Thoracic aorta (tissue), 2 donors: ENCODE measurements around the gene ATL2. TPM values are rescaled to one million over a fixed set of nuclear protein-coding genes. Genes with fewer than 3 reads are reported as not detected.

Source experiments
- ATAC-seq: fragments of 150-250 bp; one replicate; pipeline ENCODE4 v1.8.0; 2017; ENCODE audit warnings: low read depth; ENCODE audit not compliant: insufficient number of reproducible peaks, low FRiP score
- DNase-seq: peaks from one replicate; pipeline ENCODE4 v3.0.0-alpha.2; 2020; ENCODE audit warnings: low spot score
- H3K27ac ChIP-seq, 2 donors: fragments of 200-600 bp; sonication (generic); 1 replicate in 1 of 2; 2 replicates in 1 of 2; pipeline ENCODE4 v1.5.1; 2016; ENCODE audit warnings: mild to moderate bottlenecking in 2 of 2, moderate library complexity in 2 of 2
- H3K27me3 ChIP-seq: fragments of 200-600 bp; sonication (generic); replicated peaks from 2 replicates; pipeline ENCODE4 v1.6.0; 2016; ENCODE audit warnings: mild to moderate bottlenecking; ENCODE audit not compliant: insufficient read depth
- H3K36me3 ChIP-seq: fragments of 200-600 bp; sonication (generic); one replicate; pipeline ENCODE4 v1.5.1; 2016
- H3K4me1 ChIP-seq, 2 donors: fragments of 200-600 bp; sonication (generic); 1 replicate in 1 of 2; 2 replicates in 1 of 2; pipeline versions ENCODE4 v1.5.1 to v1.6.0; 2016; ENCODE audit warnings: low read depth in 2 of 2, mild to moderate bottlenecking in 1 of 2; ENCODE audit not compliant: control insufficient read depth in 1 of 2
- H3K4me3 ChIP-seq: fragments of 200-600 bp; sonication (generic); 2 replicates; pipeline ENCODE4 v1.5.1; 2016; ENCODE audit warnings: mild to moderate bottlenecking
- H3K9me3 ChIP-seq: fragments of 200-600 bp; sonication (generic); 2 replicates; pipeline ENCODE4 v1.5.1; 2016
- total RNA-seq, 2 donors: library from RNA; depleted of rRNA; stranded (reverse); fragments of >200 nt; gene quantifications; one replicate each; pipeline versions ENCODE4 v1.1.0 to v1.2.3, GENCODE V29; 2016
- TF ChIP-seq, protein P1 (sequence below): fragments of 200-600 bp; sonication (generic); IDR thresholded peaks from one replicate; pipeline ENCODE4 v1.5.1; 2019; ENCODE audit warnings: antibody characterized with exemption

ATL2 gene
- total RNA-seq, 2 donors from 2014 or later = 22.7 to 71.0 TPM

DNA sequence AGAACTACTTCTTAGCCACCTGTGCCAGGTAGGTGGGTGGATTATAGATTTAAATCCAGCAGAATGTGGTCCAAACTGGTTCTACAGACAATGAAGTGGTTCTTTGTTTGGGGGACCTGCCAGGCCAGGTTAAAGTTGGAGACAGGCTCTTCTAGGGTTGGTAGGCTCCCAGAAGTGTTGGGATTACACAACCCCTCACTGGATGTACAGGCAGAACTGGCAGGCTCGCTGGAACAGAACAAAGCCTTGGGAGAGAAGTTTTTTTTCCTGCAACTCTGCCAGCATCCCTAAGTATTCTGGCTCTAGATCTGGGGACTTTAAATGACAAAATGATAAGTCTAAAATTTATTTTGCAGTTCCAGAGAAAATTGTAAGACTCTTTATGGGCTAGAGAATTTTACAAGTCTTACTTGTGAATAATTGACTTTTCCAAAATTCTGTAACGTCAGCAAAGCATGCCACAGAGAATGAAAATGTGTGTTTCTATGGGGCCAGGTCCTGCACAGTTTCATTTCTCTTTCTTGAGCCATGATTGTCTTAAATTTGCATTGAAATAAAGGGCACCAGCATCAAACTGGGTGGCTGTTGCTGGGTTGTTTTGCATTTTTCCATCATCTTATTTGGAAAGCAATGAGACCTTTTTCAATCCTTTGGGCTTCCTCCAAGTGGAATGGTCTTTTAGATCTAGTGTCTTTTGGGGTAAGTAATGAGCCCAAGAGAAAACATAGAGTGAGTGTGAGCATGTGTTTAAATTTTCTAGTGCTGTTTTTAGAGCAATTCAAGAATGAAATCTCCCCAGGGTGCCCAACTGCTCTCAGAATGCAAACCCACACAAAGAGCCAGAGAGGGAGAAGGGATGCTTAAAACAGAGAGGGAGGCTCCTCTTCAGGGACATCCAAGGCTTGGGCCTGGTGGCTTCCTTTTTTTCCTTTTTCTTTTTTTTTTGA is 32.4 kb upstream of the ATL2 start:
- H3K27ac ChIP-seq = no peak overlapping the region
- H3K4me3 ChIP-seq = no peak overlapping the region
- ATAC-seq (no peak), DNase-seq (no peak)
- TF ChIP-seq, protein P1, sequence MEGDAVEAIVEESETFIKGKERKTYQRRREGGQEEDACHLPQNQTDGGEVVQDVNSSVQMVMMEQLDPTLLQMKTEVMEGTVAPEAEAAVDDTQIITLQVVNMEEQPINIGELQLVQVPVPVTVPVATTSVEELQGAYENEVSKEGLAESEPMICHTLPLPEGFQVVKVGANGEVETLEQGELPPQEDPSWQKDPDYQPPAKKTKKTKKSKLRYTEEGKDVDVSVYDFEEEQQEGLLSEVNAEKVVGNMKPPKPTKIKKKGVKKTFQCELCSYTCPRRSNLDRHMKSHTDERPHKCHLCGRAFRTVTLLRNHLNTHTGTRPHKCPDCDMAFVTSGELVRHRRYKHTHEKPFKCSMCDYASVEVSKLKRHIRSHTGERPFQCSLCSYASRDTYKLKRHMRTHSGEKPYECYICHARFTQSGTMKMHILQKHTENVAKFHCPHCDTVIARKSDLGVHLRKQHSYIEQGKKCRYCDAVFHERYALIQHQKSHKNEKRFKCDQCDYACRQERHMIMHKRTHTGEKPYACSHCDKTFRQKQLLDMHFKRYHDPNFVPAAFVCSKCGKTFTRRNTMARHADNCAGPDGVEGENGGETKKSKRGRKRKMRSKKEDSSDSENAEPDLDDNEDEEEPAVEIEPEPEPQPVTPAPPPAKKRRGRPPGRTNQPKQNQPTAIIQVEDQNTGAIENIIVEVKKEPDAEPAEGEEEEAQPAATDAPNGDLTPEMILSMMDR = no peak
- H3K9me3 ChIP-seq = peaks cover 7% of the 10 kb centered on the region
- no peaks in the 10 kb centered on the region for H3K27me3 ChIP-seq
- H3K36me3 ChIP-seq = no peaks in the 10 kb centered on the region
- peaks cover 8 to 19% of the 10 kb centered on the region in 2 donors for H3K4me1 ChIP-seq

DNA sequence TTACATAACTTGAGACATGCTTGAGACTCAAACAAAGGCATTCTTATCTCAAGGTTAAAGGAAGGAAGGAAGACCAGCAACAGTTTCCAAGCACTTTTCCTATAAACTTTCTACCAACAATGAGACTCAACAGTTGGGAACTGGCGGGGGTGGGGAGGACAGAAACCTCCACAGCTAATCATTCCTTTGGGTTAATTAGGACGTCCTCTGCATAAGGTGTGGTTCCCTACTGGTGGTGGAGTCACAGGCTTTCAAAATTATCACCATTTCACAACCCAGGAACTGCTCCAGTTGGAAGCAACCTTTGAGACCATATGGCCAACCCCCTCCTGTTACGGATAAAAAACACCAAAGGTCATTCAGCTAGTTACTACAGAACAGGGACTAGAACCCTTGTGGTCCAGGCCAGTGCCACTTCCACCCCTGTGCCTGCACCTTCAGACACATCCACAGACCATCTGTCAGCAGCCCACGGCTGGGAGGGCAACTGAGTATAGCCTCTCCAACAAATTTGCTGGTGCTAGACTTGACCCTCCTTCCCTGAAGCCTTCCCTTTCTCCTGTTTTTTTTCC is 30.1 kb upstream of the ATL2 start:
- ATAC-seq = no peak
- H3K27me3 ChIP-seq = no peaks in the 10 kb centered on the region
- no peaks in the 10 kb centered on the region for H3K9me3 ChIP-seq
- no peak overlapping the region for H3K27ac ChIP-seq
- TF ChIP-seq, protein P1 = no peak
- no peaks in the 10 kb centered on the region for H3K36me3 ChIP-seq
- peaks cover 8 to 19% of the 10 kb centered on the region in 2 donors for H3K4me1 ChIP-seq
- H3K4me3 ChIP-seq = no peak overlapping the region
- DNase-seq = no peak

DNA sequence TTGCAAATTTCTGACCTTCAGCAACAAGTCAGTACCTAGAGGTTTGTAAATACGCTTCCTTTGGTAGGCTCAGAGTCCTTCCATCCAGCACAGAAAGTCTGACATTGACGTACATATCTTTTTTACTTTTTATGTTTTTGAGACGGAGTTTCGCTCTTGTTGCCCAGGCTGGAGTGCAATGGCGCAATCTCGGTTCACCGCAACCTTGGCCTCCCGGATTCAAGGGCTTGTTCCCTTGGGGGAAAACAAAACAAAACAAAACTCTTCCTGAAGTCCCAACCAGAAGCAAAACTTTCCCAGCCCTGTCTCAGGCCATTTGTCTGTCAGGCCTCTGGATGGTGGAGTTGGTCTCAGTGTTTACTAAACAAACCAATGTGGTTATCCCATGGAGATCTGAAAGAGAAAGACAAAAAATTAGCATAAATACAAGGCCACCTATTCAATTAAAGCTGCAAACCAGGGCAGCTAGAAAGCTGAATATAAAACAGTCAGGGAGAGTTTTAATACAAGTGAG is 29.6 kb upstream of the ATL2 start:
- no peaks in the 10 kb centered on the region for H3K27me3 ChIP-seq
- DNase-seq (no peak), ATAC-seq (no peak)
- no peaks in the 10 kb centered on the region for H3K9me3 ChIP-seq
- peaks cover 8 to 19% of the 10 kb centered on the region in 2 donors for H3K4me1 ChIP-seq
- TF ChIP-seq, protein P1 = no peak
- no peaks in the 10 kb centered on the region for H3K36me3 ChIP-seq
- no peak overlapping the region for H3K4me3 ChIP-seq
- H3K27ac ChIP-seq = no peak overlapping the region

DNA sequence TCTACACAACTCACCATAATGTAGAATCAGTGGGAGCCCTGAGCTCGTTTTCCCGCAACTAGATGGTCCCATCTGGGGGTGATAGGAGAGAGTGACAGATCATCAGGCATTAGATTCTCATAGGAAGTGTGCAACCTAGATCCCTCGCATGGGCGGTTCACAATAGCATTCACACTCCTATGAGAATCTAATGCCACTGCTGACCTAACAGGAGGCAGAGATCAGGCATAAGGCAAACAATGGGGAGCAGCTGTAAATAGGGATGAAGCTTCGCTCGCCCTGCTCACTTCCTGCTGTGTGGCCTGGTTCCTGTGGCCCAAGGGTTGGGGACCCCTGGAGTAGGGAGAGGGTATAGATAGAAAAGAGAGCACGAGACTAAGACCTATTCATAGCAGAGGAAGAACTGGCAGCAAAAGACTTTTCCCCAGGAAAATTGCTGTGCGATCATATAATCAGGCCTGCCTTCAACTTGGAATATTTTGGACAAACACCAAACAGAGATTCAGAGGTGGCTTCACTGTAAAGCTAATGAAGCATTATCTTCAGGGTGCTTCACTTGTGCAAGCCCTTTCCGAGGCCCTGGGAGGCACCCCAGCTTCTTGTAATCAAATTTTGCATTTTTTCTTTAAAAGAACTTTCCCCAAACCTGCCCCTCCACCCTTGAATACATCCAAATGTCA is 29.0 kb upstream of the ATL2 start:
- no peak overlapping the region for H3K27ac ChIP-seq
- ATAC-seq = no peak
- no peak for DNase-seq

More for the DNA sequence above, 29.0 kb upstream of the ATL2 start:
- peaks cover 8 to 19% of the 10 kb centered on the region in 2 donors for H3K4me1 ChIP-seq
- TF ChIP-seq, protein P1 = no peak
- no peak overlapping the region for H3K4me3 ChIP-seq
- H3K36me3 ChIP-seq = no peaks in the 10 kb centered on the region
- H3K27me3 ChIP-seq = no peaks in the 10 kb centered on the region
- no peaks in the 10 kb centered on the region for H3K9me3 ChIP-seq
